GM23338 (cell line): ENCODE measurements around the gene SEH1L. TPM values are rescaled to one million over a fixed set of nuclear protein-coding genes. Genes with fewer than 3 reads are reported as not detected.

Experiments used
- ATAC-seq: fragments of 200-7000 bp; cut with Tn5 transposase; 3 replicates; pipeline ENCODE4 v1.9.1; 2020
- DNase-seq: peaks from one replicate; pipeline ENCODE4 v3.0.0-alpha.2; 2015; ENCODE audit warnings: low spot score
- H2AFZ ChIP-seq: fragments of 200-600 bp; sonication (generic); 2 replicates; pipeline ENCODE4 v1.8.0; 2016; ENCODE audit warnings: antibody characterized with exemption, mild to moderate bottlenecking, moderate library complexity
- H3F3A ChIP-seq: fragments of 200-600 bp; sonication (generic); replicated peaks from 2 replicates; pipeline ENCODE4 v1.8.0; 2017; ENCODE audit warnings: antibody characterized with exemption, mixed run types, low read depth
- H3K27ac ChIP-seq: fragments of 200-600 bp; sonication (generic); 2 replicates; pipeline ENCODE4 v1.6.1; 2016; ENCODE audit warnings: low read depth
- H3K27me3 ChIP-seq: fragments of 200-600 bp; sonication (generic); 2 replicates; pipeline ENCODE4 v1.8.0; 2016; ENCODE audit warnings: mild to moderate bottlenecking, mixed run types, moderate library complexity; ENCODE audit not compliant: insufficient read depth
- H3K36me3 ChIP-seq: fragments of 200-600 bp; sonication (generic); 2 replicates; pipeline ENCODE4 v1.8.0; 2016; ENCODE audit warnings: mild to moderate bottlenecking; ENCODE audit not compliant: insufficient read depth
- H3K4me1 ChIP-seq: fragments of 200-600 bp; sonication (generic); 2 replicates; pipeline ENCODE4 v1.8.0; 2016; ENCODE audit warnings: mild to moderate bottlenecking, moderate library complexity; ENCODE audit not compliant: insufficient read depth
- H3K4me2 ChIP-seq: fragments of 200-600 bp; sonication (generic); 2 replicates; pipeline ENCODE4 v1.7.1; 2017; ENCODE audit warnings: mixed run types
- H3K4me3 ChIP-seq: fragments of 200-600 bp; sonication (generic); 2 replicates; pipeline ENCODE4 v1.6.1; 2016; ENCODE audit warnings: mixed run types
- H3K79me2 ChIP-seq: fragments of 200-600 bp; sonication (generic); replicated peaks from 2 replicates; pipeline ENCODE4 v1.8.0; 2017; ENCODE audit warnings: mild to moderate bottlenecking; ENCODE audit not compliant: insufficient read depth
- H3K9me2 ChIP-seq: fragments of 200-600 bp; sonication (generic); 2 replicates; pipeline ENCODE4 v1.8.0; 2017; ENCODE audit not compliant: insufficient read depth
- H4K20me1 ChIP-seq: fragments of 200-600 bp; sonication (generic); replicated peaks from 2 replicates; pipeline ENCODE4 v1.8.0; 2017; ENCODE audit warnings: mild to moderate bottlenecking; ENCODE audit not compliant: insufficient read depth
- H3K27ac Mint-ChIP-seq: 2 replicates; pipeline ENCODE4 v1.8.0; 2020; ENCODE audit warnings: inconsistent platforms, mild to moderate bottlenecking, moderate library complexity, mixed read lengths
- H3K27me3 Mint-ChIP-seq: 3 replicates; pipeline ENCODE4 v1.8.0; 2022; ENCODE audit warnings: low read depth, mild to moderate bottlenecking, moderate library complexity, mixed read lengths, inconsistent platforms; ENCODE audit not compliant: insufficient read depth, poor library complexity
- H3K36me3 Mint-ChIP-seq: 3 replicates; pipeline ENCODE4 v1.8.0; 2021; ENCODE audit warnings: low read depth, mild to moderate bottlenecking, inconsistent platforms, moderate library complexity, mixed read lengths
- H3K4me1 Mint-ChIP-seq: 3 replicates; pipeline ENCODE4 v1.8.0; 2020; ENCODE audit warnings: mild to moderate bottlenecking, inconsistent platforms, mixed read lengths
- H3K4me3 Mint-ChIP-seq: 3 replicates; pipeline ENCODE4 v1.8.0; 2021; ENCODE audit warnings: moderate library complexity, mild to moderate bottlenecking, inconsistent platforms, mixed read lengths
- H3K9me3 Mint-ChIP-seq: 3 replicates; pipeline ENCODE4 v1.8.0; 2020; ENCODE audit warnings: moderate library complexity, mild to moderate bottlenecking, inconsistent platforms, mixed read lengths
- EZH2phosphoT487 ChIP-seq: fragments of 200-600 bp; sonication (generic); IDR thresholded peaks from one replicate; pipeline ENCODE4 v1.8.1; 2018; ENCODE audit warnings: antibody characterized with exemption; ENCODE audit not compliant: unreplicated experiment
- NANOG ChIP-seq: IDR thresholded peaks from 2 replicates; pipeline ENCODE4 v1.6.1; 2016; ENCODE audit warnings: antibody characterized with exemption, borderline replicate concordance
- POLR2AphosphoS5 ChIP-seq: IDR thresholded peaks from 2 replicates; pipeline ENCODE4 v1.6.1; 2016; ENCODE audit warnings: antibody characterized with exemption, low read depth
- STAT1 ChIP-seq: IDR thresholded peaks from one replicate; pipeline ENCODE4 v1.6.1; 2016; ENCODE audit warnings: antibody characterized with exemption; ENCODE audit not compliant: unreplicated experiment
- ZNF331 ChIP-seq: fragments of 250-450 bp; sonication (Bioruptor Pico); IDR thresholded peaks from 2 replicates; pipeline ENCODE4 v1.5.0; 2020; ENCODE audit warnings: low read depth, mild to moderate bottlenecking, moderate library complexity
- ZNF462 ChIP-seq: fragments of 250-450 bp; sonication (Bioruptor Pico); IDR thresholded peaks from 2 replicates; pipeline ENCODE4 v1.5.0; 2020; ENCODE audit warnings: mild to moderate bottlenecking, moderate library complexity
- polyA plus RNA-seq: library from polyadenylated mRNA; unstranded; fragments of >200 nt; fragmentation: Nextera tagmentation; extraction: Ambion mirVana; gene quantifications from 2 replicates; pipeline ENCODE4 v1.2.1, GENCODE V29; 2016
- total RNA-seq: library from RNA; depleted of rRNA; stranded (reverse); fragments of >200 nt; shearing (Covaris generic); gene quantifications from 2 replicates; pipeline ENCODE4 v1.2.3, GENCODE V29; 2014
- TF ChIP-seq, protein P1 (sequence below), 2 experiments: fragments of 200-600 bp in 1 of 2; sonication (generic) in 1 of 2; conservative IDR thresholded peaks; 2 replicates each; pipeline versions ENCODE4 v1.5.1 to v1.6.1; 2016 to 2017; ENCODE audit warnings: antibody characterized with exemption in 2 of 2, low read depth in 2 of 2, mild to moderate bottlenecking in 2 of 2, moderate library complexity in 1 of 2
- TF ChIP-seq, protein P2 (sequence below): IDR thresholded peaks from 2 replicates; pipeline ENCODE4 v1.6.1; 2016; ENCODE audit warnings: antibody characterized with exemption

SEH1L gene
- total and polyA plus RNA-seq, 2 experiments from 2014 or later = 46.9 to 72.0 TPM

DNA sequence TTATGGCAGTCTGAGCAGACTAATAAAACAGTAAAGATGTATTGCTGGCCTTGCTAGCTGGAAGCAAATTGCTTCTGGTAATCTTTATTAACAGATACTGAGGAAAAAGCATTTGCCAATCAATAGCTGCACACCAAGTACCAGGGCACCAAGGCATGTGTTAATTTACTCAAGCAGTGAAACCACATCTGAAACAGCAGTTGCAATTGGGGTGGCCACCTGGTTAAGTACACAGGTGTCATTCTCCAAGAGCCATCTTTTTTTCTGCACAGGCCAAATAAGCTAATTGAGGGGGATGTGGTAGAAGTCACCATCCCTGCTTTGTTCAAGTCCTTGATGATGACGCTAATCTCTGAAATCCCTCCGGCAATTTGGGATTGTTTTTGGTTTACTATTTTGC, 8.6 kb upstream of the SEH1L start:
- TF ChIP-seq NANOG (no peak), STAT1 (no peak), EZH2phosphoT487 (no peak), ZNF462 (CRISPR knock-in tag) (no peak), POLR2AphosphoS5 (no peak), ZNF331 (CRISPR knock-in tag) (no peak)
- TF ChIP-seq, protein P1, sequence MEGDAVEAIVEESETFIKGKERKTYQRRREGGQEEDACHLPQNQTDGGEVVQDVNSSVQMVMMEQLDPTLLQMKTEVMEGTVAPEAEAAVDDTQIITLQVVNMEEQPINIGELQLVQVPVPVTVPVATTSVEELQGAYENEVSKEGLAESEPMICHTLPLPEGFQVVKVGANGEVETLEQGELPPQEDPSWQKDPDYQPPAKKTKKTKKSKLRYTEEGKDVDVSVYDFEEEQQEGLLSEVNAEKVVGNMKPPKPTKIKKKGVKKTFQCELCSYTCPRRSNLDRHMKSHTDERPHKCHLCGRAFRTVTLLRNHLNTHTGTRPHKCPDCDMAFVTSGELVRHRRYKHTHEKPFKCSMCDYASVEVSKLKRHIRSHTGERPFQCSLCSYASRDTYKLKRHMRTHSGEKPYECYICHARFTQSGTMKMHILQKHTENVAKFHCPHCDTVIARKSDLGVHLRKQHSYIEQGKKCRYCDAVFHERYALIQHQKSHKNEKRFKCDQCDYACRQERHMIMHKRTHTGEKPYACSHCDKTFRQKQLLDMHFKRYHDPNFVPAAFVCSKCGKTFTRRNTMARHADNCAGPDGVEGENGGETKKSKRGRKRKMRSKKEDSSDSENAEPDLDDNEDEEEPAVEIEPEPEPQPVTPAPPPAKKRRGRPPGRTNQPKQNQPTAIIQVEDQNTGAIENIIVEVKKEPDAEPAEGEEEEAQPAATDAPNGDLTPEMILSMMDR (conservative IDR thresholded peaks at IDR 0.05; ENCODE audit: low read depth in 2 of 2) = no peak
- TF ChIP-seq, protein P2, sequence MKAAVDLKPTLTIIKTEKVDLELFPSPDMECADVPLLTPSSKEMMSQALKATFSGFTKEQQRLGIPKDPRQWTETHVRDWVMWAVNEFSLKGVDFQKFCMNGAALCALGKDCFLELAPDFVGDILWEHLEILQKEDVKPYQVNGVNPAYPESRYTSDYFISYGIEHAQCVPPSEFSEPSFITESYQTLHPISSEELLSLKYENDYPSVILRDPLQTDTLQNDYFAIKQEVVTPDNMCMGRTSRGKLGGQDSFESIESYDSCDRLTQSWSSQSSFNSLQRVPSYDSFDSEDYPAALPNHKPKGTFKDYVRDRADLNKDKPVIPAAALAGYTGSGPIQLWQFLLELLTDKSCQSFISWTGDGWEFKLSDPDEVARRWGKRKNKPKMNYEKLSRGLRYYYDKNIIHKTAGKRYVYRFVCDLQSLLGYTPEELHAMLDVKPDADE = no peak
- H3K27me3 Mint-ChIP-seq = peaks cover 3% of the 10 kb centered on the region
- Histone ChIP-seq H3K27me3 (no peaks in the 10 kb centered on the region), H3K36me3 (no peaks in the 10 kb centered on the region), H3K27ac (no peak overlapping the region), H3K9me2 (0 out of 2 replicates have a peak, but pooled peaks cover 3% of the 10 kb centered on the region), H2AFZ (no peak overlapping the region), H3F3A (no peaks in the 10 kb centered on the region), H3K4me1 (no peaks in the 10 kb centered on the region), H3K79me2 (no peaks in the 10 kb centered on the region), H3K4me2 (no peak overlapping the region), H3K4me3 (no peak overlapping the region), H4K20me1 (no peaks in the 10 kb centered on the region)
- H3K4me3 Mint-ChIP-seq = no peak overlapping the region
- H3K36me3 Mint-ChIP-seq = no peaks in the 10 kb centered on the region
- no peak overlapping the region for H3K27ac Mint-ChIP-seq
- no peak for ATAC-seq
- no peaks in the 10 kb centered on the region for H3K4me1 Mint-ChIP-seq
- no peaks in the 10 kb centered on the region for H3K9me3 Mint-ChIP-seq
- no peak for DNase-seq
